HG03521 (cell line): ENCODE results near the gene TSPAN31.
"Not testable (repeated sequence)": the region's sequence is repeated elsewhere in the genome, so short reads cannot be mapped to it uniquely, and the experiment has no call there.

Experiments
- ATAC-seq: cut with Tn5 transposase; IDR thresholded peaks from one replicate; pipeline ENCODE4 v1.9.1; 2021; ENCODE audit warnings: mild to moderate bottlenecking, moderate library complexity; ENCODE audit not compliant: unreplicated experiment

The TSPAN31 gene

DNA sequence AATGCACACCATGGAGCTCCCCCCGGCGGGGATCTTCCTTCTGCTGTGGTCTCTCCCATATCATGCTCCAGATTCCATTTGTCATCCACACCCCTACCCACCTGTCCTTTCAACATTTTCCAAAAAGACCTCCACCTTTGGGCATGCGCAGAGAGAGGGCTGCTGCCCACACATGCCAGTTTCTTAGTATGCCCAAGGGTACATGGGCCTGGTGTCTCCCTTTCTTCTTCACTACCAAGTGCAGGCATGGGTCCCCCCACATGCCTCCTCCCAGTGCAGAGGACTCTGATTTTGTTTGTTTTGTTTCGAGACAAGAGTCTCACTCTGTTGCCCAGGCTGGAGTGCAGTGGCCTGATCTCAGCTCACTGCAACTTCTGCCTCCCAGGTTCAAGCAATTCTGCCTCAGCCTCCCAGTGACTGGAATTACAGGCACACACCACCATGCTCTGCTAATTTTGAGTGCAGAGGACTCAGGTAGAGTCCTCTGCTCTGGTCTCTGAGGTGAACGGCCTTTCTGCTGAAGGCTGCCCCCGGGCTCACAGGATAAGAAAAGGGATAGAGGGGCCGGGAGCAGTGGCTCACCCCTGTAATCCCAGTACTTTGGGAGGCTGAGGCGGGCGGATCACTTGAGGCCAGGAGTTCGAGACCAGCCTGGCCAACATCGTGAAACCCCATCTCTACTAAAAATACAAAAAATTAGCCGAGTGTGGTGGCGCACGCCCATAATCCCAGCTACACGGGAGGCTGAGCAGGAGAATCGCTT is 22.8 kb upstream of the TSPAN31 start:
- not testable (repeated sequence) for ATAC-seq

DNA sequence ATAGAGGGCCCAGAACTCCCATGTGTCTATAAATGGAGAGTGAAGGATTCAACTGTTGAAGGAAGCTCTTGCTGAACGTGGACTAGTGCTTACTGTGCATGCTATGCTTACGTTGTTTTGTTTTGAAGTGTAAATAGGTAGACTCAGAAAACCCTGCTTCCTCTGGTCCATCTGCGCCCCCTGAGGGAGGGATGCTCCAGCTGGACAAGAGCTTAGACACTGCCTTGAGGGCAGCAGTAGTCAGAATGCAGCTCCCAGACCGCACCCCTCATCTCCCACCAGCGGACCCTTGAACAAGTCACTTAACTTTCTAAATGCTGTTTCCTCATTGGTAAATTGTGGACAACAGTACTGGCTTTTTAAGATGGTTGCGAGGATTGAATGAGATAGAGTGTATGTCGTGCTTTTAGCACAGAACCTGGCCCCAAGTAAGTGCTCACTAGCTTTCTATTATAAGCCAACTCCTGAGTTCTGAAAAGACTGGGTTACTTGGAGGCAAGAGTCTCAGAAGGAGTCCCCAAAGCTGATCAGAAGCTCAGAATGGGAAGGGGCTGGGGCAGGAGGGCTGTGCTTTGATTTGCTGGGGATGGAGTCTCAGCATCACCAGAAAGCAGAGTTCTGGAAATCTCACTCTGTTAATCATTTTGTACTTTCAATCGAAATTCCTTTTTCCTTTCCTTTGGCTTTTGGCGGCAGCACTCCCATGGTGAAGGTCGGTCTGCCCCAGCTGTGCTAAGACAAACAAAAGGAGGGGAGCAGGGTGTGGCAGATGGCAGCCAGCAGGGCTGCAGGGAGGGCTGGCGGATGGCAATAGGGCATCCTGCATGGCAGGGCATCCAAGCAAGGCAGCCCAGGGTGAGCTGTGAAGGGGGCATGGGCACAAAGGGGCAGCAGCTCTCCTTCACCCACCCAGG is 21.9 kb upstream of the TSPAN31 start:
- ATAC-seq = no peak

DNA sequence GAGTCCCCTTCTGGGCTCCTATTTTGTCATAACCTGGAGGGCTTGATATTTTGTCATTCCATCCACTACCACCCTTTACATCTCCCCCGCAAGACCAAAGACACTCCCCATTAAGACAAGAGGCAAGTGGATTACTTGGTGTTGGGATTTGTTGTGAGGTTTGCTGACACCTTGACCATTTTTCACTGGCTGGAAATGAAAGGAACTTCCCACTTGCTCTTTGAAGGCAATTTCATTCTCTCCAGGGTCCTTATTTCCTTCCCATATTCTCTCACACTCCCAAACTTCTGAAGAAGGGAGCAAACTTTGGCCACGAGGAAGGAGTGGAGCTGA is 21.2 kb upstream of the TSPAN31 start:
- ATAC-seq = no peak

DNA sequence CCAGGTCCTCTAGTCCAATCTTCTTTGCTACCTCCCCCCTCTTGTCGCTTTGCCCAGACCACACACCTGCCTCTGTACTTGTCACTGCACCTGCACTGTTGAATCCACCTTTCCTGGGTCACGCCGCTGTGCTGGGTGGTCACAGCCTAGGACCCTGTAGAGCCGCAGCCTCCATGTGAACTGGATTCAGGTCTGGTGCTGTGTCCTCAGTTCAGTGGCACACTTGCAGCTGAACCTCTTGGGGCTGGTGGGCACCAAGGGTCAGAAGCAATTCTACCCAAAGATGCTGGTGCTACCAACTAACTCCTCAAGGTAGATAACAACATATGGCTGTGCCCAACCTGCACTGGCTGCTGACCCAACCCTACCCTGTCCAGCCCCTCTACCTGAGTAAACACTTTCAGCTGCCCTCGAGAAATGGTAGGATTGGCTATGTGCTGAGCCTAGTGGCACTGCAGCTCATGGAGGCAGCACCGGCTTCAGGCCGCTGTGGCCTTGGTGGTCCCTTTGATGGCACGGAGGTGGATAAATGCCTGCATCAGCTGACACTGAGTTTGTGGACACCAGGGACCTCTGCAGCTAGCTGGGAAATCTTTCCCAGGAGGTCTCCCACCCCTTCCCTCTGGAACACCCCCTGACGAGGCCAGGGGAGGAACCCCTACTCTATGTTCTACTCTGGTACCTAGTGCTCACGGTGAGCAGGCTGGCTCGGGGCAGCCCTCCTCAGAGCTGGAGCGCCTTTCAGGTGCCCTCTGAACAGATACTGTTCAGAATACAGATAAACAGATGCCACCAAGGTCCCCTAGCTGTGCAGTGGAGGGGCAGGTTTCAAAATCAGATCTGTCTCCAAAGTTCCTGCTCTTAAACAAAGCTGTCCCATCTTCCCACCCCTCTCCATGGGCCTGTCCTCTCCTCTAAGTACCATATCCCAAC is 20.6 kb upstream of the TSPAN31 start:
- no peak for ATAC-seq

DNA sequence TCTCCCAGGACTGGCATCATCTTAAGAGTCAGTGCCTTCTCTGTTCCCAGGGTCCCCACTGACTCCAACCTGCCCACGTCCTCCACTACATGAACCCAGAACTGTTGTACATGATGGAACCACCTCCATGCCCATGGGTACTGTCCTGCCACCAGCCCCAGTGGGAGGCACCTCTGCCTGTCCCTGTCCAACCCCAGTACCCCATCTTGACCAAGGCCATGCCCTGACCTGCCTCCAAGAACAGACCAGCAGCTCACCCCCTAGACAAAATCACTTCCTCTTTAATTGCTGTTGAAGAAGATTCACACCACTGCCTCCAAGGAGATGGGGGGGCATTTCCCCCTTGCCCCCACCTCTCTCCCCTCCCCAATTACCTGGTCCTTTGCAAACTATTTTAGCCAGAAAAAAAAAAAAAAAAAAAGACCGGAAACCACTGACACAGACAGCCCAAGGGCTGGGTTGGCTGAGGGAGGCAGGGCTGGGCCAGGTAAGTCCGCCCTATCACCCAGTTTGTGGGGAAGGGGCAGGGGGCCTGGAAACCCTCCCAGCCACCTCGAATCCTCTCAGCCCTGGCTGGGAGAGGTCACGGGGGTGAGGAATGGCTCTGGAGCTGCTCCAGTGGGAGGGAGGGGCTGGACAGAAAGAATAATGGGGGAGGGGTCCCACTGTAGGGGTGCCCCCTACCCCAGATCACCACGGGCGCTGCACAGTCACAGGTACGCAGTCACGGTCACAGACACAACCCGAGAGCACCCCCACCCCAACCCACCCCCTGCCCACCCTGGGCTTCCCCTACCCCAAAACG is 19.7 kb upstream of the TSPAN31 start:
- no peak for ATAC-seq

DNA sequence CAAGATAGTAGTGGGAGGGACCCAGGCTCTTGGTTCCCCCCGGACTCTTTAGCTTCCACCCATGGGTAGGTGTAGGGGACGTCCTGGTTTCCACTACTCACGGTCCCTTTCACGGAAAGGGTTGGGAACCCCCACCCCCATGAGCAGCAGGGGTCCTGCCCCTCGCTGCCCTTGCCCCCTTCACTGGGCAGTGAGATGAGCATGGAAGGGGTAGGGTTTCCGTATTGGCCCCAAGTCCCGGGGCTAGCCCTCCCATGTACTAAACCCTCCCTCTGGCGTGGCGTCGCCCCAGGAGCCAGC is 19.0 kb upstream of the TSPAN31 start:
- no peak for ATAC-seq

DNA sequence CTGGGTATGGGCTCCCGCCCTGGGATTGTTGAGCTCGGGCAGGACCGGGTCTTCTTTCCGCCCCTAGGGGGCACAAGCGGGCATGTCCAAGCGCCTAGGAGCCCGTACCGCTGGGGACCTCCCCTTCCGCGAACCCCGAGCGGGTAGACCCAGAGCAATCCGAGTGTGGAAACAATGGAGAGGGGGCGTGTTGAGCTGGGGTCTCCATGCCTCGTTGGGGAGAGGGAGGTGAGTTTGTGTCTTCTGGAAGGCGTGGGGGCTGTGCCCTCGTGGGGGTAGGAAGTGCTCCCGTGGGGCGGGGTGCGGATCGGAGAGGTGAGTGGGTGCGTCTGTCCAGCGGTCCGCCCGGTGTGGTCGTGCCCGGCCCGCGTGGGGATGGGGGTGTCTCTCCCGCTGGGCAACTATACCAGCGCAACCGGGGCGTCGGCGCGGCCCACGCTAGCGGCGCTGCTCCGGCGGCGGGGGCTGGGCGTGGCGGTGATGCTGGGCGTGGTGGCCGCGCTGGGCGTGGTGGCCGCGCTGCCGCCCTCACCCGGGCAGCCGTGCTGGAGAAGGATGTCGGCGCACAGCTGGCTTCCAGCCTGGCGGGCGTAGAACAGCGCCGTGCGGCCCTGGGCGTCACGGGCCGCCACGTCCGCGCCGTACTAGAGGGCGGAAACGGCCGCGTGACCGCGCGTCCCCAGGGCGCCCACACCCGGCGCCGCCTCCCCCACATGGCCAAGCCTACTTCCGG is 18.5 kb upstream of the TSPAN31 start:
- no peak for ATAC-seq

DNA sequence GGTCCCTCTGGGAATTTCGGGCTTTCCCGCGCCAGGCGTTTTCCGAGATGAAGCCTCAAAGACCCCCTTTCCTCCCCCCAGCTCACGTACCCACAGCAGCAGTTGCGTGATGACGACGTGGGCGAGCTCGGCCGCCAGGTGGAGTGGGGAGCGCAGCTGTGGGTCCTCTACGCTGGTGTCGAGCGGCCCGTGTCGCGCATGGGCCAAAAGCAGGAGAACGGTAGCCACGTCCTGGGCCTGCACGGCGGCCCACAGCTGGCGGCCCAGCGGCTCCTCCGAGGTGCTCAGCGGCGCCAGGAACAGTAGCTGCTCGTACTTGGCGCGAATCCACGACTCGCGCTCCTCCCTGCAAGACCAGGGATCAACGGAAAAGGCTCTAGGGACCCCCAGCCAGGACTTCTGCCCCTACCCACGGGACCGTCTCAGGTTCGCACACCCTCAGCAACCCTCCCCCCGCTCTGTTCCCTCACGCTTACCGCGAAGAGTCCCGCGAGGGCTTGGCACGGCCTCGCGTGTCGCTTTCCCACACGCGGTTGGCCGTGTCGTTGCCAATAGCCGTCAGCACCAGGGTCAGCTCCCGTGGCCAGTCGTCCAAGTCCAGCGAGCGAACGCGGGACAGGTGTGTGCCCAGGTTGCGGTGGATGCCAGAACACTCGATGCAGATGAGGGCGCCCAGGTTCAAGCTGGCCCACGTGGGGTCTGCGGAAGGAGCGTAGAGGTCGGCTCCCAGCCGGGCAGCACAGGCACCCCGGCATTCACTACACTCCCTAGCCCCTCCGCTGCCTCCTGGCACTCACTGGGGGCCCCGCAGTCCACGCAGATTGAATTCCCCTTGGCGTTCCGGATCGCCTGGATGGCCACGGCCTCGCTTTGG is 17.7 kb upstream of the TSPAN31 start:
- no peak for ATAC-seq

DNA sequence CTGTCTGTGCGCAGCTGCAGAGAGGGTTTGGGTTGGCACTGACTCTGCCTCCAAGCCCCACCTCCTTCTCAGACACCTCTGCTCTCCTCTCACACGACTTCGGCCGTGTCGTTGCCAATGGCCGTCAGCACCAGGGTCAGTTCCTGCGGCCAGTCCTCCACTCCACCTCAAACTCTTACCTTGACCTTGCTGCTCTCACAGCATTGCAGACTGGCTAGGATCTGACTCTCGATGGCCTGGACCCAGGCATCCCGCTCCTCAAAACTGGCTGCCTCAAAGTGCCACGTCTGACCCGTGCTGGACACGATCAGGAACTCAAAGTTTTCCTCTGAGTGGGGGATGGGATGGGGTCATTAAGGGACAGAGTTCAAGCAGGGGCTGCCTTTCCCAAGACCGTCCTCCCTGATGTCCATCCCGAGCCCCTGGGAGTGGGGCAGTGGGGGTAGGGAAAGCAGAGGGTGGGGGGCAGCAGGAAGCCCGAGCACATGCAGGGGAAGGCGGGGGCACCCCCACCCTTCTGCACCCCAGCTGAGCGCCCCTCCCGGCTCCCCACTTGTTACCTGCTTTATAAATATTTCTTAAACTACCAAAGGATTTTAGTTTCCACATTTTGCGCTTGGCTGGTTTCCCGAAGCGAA is 17.0 kb upstream of the TSPAN31 start:
- ATAC-seq = no peak

DNA sequence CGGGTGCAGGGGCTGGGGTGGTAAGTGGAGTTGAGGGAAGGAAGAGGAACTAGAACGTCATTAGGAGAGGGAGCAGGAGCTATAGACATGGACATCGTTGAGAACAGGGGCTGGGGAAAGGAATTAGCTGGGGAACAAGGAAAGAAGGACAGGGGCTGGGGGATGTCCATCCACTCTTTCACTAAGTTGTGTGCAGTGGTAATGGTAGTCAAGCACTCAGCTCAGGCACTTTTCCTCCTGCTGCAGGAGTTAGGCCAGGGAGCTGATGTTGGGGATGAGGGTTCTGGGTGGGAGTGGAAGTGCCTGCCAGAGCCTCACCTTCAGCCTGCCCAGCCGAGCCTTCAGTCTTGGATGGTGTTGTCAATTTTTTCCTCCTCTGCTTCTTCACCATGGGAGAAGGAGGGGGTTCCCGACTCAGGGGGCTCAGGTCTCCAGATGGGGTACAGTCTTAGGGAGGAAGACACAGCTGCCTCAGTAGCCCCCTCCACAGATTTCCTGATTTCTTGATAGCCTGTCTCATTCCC is 15.5 kb upstream of the TSPAN31 start:
- ATAC-seq = no peak

DNA sequence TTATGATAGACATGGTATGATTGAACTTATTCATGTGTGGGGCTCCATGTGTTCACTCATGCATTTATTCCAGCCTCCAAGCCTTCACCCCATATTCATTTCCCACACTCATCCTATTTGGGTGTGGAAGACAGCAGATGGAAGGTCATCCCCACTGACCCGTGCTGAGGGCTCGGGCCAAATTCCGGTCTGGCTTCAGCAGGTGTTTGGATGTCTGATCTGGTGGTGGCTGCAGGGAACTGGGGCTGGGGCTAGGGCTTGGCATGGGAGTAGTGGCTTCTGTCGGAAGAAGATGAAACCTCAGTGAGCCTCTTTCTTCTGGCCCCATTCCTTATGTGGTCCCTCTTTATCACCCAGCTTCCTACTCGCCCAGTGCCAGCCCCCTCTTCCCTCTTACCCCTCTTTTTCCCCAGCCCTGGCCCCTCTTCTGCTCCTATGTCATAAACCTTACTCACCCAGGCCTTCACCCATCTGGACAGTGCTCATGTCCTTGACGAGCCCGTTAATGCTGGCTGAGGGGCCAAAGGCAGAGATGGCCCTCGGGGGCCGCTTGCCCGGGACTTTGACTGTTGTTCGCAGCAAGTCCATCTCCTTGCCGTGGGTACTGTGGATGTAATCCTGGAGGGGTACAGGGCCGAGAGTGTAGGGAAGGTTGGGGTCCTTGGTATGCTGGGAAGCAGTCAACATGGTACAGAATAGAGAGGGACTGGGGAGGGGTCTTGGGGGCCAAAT is 14.3 kb upstream of the TSPAN31 start:
- no peak for ATAC-seq

DNA sequence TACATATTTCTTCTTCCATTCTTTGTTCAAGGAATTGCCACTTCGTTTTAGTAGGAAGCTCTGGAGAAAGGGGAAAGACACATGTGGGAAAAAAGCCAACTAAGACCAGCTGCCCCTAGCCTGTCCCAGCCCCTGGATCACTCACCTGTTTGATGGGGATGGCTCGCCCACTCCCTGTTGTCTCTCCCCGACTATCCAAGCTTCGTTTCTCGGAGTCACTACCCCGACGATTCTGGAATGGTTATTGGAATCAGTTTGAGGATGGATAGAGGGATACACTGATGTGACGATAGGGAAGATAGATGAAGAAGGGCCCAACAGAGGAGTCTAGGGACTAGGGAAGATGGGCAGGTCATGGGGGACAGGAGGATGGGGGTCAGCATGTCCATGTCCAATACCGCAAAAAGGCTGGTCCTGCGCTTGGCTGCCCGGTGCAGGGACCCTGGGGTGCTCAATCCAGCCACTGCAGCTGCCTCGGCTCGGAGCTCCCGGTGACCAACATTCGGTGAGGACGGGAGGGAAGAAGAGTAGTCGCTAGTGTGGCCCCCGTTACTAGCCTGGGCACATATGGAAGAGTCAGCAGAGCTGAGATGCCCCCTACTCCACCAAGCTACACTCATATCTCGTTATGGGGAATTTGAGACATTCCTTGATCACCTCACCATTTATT is 13.3 kb upstream of the TSPAN31 start:
- no peak for ATAC-seq

DNA sequence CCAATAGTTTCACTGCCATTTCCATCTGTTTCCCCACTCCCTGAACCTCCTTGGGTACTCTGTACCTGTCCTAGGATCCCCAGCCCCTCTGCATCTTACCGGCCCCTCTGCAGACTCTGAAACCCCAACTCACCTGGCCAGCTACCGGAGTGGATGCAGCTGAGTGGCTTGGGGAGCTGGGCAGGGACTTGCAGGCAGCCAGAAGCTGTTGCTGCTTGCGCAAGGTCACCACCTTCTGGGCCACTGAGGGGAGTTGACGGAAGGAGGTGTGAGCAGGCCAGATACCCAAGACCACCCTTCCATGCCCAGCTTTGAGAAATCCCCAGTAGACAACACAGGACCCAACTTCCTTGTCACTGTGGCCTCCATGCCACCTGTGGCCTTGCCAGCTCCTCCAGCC is 12.6 kb upstream of the TSPAN31 start:
- ATAC-seq = no peak

DNA sequence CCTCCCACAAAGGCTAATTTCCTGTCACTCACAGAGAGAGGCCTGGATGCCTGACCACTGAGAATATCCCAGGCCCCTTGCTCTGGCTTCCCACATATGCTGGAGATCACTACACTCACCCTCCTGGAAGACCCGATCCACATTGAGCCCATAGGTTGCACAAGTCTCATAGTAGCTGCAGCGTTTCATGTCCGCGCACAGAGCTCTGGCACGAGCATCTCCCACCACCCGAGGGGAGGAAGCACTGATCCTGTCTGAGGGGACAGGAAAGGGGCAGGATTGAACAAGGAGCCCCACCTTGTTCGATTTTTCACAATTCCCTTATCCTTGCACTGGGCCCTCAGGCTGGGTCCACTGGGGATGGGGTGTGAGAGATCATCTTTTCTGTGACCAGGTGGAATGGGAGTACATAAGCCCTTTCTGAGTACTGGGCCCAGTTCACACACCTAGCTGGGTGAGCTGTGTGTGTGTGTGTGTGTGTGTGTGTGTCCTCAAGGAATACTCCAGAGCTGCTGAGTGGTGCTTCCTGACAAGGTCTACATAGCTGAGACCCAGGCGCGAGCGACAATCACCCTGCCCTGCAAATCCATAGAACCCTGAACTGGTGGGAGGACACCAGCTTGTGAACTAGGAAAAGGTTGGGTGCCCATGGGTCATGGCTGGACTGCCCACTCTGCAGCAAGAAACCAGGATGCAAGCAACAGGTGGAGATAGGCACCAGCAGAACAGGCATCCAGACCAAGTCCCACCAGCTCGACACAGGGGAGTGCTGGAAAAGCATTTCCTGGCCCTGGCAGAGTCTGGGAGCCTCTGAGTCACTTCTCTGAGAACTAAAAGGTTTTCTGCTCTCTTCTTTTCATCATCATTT is 11.9 kb upstream of the TSPAN31 start:
- ATAC-seq = no peak

DNA sequence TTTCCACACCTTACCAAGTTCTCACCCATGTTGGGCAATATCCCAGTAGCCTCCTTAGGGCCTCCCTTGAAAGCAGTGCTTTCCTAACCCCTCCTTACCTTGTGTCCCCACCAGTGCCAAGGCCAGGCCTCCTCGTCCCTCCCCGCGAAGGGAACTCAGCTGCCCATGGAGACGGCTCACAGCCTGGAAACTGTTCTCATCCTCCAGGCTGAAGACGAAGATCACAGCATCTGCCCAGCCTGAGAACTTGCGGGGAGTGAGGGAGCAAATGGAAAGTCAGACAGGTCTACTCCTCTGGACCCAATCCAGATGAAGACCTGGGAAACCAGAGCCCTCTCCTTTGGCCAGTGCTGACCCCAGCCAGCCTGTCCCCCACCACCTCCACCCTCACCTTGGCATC is 10.9 kb upstream of the TSPAN31 start:
- no peak for ATAC-seq

DNA sequence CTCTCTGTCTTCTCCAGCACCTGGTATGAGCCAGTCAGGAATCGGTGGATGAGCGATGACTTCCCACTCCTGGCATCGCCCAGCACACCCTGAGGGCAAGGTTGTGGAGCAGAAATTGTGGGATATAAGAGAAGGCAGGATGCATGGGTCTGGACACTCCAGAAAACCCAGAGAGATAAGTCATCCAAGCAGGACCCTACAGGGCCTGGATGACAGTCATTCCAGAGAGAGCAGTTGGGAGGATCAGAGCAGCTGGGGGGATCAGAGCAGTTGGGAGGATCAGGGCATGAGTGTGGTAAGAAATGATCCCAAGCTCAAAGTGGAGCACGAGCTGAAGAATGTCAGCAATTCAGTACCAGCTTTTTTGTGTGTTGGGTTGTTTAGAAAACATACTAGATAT is 10.2 kb upstream of the TSPAN31 start:
- no peak for ATAC-seq
